ENCODE results near the gene TPCN2.
"Not testable (repeated sequence)": the region's sequence is repeated elsewhere in the genome, so short reads cannot be mapped to it uniquely, and the experiment has no call there.

The TPCN2 gene

DNA sequence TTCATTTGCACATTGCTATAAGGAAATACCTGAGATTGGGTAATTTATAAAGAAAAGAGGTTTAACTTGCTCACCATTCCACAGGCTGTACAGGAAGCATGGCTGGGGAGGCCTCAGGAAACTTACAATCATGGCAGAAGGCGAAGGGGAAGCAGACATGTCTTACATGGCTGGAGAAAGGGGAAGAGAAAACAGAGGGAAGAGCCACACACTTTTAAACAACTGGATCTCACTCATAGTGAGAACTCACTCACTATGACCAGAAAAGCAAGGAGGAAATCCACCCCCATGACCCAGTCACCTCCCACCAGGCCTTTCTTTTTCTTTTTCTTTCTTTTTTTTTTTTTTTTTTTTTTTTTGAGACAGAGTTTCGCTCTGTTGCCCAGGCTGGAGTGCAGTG, 85.5 kb downstream of the TPCN2 start:
- DNase-seq, result not testable (repeated sequence)

DNA sequence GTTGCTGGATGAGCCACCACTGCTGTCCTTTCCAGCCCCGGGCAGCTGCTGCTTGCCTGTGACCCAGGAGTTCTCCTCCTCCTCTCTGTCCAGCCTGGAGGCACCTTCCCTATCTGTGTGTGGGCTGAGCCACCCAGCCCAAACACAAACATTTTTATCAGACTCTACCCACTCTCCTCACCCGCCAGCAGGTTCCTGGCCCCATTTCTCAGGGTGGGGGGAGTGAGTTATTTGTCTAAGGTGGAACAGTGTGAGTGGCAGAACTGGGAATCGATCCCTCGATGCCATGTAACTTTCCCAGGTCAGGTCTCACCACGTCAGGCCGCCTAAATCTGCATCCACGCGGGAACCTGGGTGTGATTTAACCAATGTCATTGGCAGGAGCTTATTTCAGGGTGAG, 86.2 kb downstream of the TPCN2 start:
- DNase-seq, result no peak

DNA sequence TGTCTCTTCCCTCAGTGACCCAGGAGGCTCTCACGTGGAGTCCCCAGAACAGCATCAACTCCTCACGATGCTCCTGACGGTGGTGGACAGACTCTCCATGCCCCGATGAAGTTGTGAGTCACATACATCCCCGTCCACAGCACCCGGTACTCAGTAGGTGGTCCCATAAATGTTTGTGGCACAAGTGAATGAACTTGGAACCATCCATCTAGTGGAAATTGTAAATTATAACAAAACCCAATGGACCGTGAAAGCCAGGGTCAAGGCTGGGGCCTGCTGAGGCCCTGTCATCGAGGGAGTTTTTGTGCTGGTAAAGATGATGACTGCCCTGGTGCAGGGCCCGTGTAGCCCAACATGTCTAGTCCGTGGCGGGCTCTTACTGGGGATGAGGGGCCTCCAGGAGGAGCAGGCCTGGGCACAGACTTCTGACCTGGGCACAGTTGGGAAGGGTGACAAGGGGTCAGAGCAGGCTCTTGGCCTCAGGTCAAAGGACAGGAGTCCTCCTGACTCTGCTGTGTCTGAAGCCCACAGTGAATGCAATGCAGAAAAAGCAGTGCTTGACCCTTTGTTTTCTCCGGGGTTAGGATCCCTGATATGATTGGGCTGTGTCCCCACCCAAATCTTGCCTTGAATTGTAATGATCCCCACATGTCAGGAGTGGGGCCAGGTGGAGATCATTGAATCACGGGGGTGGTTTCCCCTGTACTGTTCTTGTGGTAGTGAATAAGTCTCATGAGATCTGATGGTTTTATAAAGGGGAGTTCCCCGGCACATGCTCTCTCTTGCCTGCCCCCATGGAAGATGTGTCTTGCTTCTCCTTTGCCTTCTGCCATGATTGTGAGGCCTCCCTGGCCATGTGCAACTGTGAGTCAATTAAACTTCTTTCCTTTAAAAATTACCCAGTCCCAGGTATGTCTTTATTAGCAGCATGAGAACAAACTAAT, 87.0 kb downstream of the TPCN2 start:
- no peak for DNase-seq

DNA sequence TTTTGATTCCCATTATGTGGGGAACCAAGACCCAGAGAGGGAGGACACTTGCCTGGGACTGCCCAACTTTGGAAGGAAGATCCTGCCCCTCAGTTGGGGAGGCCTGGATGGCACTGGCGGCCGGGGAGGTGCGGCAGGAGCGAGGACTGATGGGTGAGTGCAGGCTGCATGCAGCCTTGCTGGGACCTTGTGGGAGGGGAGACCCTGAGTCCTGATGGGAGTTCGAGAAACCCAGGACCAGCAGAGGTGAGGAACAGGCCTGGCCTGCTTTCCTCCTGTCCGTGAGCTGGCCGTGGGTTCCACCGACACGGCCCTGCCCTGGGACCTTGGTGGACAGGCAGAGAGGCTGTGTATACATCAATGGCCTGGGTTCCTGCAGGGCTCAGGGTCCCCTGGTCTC, 87.7 kb downstream of the TPCN2 start:
- DNase-seq, result no peak

DNA sequence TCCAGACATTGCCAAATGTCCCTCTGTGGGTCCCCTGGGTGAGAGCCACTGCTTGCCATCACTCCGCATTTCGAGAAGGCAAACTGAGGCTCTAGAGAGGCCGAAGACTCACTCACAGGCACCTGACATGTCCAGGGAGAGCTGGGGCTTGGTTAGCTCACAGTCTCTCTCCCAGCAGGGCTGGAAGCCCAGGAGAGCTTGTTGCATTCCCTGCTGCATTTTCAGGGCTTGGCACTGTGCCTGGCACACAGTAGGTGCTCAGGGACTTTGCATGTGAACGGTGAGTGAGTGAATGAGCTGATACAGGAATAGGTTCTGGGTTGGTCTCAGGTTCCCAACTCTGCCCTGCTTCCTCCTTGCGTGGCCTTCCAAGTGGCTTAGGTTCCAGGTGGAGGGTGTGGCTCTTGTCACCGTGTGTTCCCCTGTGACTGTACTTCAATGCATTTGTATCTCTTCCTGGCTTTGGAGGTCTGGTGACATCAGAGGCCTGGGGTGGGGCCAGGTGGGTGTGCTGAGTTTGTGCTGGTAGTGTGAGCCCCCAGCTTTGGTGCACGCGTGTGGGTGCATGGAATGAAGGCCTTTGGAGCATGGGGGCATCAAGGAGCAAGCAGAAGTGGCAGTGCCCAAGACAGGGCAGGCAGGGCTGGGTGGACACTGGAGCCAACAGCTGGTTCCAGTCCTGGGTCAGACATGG, 88.6 kb downstream of the TPCN2 start:
- DNase-seq, result no peak

DNA sequence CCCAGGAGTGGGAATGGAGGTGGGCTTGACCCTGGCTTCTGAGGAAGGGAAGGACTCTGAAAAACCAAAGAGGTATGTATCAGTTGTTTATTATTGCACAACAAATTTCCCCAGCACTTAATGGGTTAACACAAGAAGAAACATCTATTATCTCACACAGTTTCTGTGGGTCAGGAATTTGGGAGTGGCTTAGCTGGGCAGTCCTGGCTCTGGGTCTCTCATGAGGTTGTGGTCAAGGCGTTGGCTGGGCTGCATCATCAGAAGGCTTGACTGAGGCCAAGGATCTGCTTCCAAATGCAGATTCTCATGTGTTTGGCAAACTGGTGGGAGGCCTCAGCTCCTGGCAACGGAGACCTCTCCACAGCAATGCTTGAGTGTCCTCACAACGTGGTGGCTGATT, 89.5 kb downstream of the TPCN2 start:
- no peak for DNase-seq

DNA sequence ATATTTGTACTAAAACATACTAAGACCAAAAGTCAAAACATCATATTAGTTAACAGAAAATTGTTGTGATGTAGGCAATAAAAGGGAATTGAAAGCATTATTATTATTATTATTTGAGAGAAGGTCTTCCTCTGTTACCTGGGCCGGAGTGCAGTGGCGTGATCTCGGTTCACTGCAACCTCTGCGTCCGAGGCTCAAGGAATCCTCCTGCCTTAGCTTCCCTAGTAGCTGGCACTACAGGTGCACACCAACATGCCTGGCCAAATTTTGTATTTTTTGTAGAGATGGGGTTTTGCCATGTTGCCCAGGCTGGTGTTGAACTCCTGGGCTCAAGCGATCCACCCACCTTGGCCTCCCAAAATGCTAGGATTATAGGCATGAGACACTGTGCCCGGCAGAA, 91.4 kb downstream of the TPCN2 start:
- DNase-seq, result not testable (repeated sequence)

DNA sequence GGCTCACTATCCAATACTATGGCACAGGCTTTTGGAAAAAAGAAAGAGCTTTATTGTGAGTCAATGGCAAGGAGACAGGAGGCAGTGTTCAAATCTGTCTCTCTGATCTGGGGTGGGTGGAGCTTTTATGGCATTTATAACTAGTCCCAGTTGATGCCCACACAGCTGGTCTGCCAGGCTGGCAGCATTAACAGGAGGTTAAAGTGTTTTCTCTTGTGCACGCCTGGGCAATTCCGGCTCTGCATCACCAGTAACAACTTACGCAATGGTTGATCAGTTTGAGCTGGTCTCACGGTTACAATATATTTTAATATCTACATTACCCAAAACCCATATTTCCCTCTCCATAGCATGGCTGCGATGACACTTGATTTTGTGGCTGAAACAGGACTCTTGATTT, 91.9 kb downstream of the TPCN2 start:
- no peak for DNase-seq

DNA sequence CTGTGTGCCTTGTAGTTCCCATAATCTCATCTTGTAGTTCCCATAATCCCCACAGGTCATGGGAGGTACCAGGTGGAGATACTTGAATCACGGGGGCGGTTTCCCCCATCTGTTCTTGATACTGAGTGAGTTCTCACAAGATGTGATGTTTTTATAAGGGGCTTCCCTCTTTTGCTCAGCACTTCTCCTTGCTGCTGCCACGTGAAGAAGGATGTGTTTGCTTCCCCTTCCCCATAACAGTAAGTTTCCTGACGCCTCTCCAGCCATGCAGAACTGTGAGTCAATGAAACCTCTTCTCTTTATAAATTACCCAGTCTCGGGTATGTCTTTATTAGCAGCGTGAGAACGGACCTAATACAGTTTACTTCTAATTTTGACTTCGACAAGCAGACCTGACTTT, 93.0 kb downstream of the TPCN2 start:
- no peak for DNase-seq

DNA sequence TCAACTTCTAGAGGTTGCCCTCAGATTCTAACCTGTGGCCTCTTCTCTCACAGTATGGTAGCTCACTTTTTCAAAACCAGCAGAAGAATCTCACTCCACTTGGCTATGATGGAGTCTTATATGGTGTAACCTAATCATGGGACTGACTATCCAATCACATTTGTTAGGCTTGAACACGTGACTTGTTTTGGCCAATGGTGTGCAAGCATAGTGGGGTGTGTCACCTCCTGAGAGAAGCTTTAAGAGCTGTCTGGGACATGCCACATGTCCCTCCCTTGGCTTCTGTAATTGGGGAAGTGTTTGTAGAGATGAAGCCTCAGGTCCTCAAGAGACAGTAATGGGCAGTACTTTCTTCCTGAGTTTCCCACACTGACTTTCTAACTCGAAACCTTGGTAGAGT, 94.2 kb downstream of the TPCN2 start:
- DNase-seq, result no peak

DNA sequence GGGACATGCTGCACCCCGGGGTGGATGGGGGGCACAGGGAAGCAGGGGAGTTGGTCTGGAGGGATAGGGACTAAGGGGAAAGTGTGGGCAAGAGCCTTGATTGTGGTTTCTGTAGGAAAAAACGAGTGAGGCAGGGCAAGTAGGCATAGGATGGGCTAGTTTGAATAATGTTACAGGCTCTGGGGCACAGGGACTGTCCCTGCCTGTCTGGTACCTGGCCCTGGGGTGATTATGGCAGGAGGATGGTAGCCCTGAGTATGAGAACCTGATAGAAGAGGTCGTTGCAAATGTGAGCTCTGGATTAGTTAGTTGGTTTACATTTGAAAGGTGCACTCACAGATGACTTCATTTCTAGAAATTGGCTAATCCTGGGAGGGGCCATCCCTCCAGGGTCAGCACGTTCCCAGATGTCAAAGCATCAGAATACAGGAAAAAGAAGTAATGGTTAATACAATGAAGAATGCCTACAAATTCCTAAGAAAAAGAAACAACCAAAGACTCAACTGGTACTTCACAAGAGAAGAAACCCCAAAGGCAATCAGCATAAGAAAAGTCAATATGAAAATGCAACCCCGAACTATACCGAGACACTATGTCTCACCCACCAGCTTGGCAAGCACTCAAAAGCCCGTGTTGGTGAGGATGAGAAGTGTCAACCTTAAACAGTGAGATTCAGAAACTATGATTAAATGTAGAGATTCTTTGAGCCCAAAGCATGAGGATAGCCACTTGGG, 95.8 kb downstream of the TPCN2 start:
- no peak for DNase-seq

DNA sequence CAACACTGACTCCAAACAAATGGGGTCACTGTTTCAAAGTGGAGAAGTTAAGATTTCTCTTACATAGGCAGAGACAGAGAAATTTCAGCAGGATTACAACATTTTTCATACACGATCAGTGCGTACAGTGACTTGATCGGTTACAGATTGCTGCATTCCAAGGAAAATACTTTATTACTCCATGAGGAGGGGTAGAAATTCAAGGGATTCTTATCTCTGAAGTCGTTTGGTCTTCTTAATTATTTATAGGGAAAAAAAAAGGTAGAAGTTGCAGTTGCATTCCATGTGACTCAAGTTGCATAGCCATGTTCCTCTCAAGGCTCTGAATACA, 96.3 kb downstream of the TPCN2 start:
- no peak for DNase-seq

DNA sequence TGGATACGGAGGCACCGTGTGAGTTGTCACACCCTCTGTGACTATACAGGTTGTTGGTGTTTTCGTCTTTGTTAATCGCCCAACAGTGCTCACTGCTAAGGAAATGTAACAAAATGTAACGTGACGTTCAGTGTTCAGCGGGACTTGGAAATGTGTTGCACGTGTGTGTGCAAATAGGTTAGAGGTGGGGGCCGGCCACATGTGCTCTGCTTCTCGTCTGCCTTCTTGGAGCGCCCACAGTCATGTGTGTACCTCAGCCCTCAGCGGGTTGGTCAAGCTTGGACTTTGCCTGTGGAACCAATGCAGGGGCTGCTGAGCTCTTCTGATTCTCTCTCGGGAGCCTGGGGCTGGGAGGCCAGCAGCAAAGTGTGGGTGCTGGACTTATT, 99.6 kb downstream of the TPCN2 start:
- DNase-seq, result no peak

DNA sequence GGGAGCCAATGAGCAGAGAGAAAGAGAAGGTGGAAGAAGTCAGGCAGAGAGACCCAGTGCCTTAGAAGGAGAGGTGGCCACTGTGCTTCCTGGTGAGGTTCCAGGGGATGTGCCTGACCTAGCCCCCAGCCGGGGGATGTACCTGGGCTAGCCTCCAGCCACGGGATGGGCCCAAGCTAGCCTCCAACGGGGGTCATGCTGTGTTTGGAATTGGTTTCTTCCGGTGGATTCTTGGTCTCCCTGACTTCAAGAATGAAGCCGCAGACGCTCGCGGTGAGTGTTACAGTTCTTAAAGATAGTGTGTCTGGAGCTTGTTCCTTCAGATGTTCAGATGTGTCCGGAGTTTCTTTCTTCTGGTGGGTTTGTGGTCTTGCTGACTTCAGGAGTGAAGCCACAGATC, 100.1 kb downstream of the TPCN2 start:
- DNase-seq, result no peak

DNA sequence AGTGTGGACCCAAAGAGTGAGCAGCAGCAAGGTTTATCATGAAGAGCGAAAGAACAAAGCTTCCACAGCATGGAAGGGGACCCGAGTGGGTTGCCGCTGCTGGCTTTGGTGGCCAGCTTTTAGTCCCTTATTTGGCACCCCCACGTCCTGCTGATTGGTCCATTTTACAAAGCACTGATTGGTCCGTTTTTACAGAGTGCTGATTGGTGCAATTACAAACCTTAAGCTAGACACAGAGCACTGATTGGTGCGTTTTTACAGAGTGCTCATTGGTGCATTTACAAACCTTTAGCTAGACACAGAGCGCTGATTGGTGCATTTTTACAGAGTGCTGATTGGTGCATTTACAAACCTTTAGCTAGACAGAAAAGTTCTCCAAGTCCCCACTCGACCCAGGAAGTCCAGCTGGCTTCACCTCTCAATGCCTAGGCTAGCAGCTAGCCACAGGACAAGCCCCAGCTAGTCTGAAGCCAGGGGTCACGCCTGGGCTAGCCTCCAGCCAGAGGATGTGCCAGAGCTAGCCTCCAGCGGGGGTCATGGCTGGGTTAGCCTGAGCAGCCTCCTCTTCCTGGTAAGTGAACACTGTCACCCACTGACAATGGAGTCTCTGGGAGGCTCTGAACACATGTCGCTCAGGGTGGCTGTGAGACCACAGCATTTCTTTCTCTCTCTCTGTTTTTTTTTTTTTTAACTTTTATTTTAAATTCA, 100.8 kb downstream of the TPCN2 start:
- DNase-seq, result not testable (repeated sequence)

DNA sequence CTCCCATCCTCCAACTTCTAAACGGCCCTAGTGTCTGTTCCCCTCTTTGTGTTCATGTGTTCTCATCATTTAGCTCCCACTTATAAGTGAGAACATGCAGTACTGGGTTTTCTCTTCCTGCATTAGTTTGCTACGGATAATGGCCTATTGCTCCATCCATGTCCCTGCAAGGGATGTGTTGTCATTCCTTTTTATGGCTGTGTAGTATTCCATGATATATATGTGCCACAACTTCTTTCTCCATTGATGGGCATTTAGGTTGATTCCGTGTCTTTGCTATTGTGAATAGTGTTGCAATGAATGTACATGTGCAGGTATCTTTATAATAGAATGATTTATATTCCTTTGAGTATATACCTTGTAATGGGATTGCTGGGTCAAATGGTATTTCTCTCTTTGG, 101.4 kb downstream of the TPCN2 start:
- DNase-seq, result no peak

DNA sequence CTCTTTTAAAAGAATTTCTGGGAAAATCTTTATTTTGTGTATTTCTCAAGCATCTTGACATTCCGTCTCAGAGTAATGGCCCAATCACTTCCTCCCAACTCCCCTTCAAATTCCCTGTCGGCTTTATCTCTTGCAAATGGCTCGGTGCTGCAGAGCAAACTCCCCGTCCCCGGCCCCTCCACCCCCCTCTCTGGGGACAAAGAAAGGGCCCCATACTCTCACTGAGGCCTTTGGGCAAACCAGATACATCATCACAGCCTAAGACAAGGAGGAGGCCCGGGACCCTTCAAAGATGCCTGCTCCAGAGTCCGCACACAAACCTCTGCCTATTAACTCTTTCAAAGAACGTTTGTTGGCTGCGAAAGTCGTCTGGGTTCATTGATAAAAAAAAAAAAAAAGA, 103.1 kb downstream of the TPCN2 start:
- DNase-seq, result no peak

DNA sequence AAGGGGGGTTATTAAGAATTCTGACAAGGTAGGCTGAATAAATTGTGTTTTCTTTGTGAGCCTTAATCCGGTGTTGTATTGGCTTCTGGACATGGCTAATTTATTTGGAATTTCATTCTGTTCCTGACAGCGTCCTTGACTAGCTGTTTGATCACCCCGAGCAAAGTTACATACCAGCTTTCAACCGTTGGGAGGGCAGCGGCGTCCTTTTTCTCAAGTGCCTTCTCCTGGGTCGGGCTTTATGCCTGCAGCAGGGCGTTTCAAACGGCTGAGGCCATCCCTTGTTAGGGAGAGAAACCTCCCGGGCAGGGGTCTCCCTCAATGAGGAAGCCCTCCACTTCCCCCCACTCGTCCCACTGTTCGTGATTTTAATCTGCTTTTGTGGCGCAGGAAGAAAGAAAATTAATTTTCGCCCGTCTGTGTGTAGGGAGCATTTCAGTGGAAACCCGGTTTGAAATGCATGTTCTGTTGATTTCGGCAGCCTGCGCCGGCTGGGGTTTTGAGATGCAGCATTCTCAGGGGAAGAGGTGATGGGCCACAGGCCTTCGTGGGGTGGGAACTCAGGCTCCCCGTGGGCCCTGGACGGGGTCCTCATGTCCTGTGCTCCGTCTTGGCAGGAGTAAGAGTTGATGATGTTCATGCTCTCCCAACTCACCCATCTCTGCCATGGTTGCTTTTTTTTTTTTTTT, 104.1 kb downstream of the TPCN2 start:
- DNase-seq, result no peak

DNA sequence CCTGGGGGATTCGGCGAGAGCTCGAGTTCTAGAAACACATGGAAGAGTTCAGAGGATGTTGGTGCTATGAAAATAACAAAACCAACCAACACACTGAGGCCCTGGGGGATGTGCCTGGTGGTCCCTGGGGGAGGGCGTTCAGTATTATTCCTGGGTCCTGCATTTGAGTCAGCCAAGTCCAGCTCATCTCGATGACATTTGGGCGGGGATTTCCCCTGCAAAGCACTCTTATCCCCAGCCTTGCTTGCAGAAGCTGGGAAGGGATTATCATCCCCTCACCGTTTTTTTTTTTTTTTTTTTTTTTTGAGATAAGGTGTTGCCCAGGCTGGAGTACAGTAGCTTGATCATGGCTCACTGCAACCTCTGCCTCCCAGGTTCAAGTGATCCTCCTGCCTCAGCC, 104.9 kb downstream of the TPCN2 start:
- DNase-seq, result no peak

DNA sequence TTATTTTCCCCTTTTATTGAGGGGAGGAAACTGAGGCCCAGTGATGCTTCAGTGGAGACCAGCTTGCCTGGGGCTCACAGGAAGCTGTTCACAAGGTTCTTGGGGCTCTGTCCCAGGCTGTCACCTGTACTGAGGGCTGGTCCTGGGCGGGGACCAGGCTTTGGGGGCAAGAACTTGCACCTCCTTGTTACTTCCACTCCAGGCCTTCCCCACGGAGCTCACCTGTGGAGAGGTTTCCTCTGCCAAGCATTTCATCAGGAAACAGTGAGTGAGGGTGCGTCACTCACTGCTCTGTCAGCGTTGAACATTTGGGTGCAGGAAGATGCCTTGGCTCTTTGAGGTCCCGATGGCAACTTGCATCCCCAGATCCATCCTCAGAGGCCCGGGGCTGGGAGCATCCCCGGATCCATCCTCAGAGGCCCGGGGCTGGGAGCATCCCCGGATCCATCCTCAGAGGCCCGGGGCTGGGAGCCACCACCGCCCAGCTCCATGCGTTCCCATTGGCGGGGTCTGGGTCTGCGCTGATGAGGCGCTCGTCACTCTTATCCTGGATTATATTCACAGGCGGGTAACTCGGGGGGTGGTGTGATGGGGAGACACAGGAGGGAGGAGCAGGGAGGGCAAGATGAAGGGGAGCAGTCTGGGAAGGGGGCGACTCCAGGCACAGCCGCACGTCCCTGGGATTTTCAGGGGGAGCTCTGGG, 105.6 kb downstream of the TPCN2 start:
- no peak for DNase-seq

DNA sequence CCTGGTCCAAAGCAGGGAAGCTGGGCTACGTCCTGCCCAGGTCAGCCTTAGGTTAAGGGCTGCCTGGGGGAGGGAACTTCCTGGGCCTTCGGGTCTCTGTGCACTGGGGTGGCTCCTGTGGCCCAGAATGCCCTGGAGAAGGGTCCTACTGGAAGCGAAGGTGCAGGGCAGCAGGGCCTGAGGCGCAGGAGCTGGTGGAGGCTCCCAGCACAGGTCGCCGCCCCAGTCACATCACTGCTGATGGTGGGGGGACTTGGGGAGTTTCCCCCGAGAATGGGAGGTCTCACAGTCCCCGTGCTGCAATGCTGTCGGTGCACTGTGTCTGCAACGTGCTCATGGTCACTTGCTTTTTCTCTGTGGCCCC, 106.2 kb downstream of the TPCN2 start:
- DNase-seq, result no peak

Data from NCI-H446 treated with DMSO at 0.1 percent for 48 hours (cell line).